Astrocyte of the spinal cord (primary cell): ENCODE measurements around the gene BTBD6.

Experiments
- DNase-seq: peaks from one replicate; pipeline ENCODE4 v3.0.0; 2011; ENCODE audit warnings: low read depth, low spot score
- H3K4me3 ChIP-seq: 2 replicates; pipeline ENCODE4 v1.5.1; 2011; ENCODE audit warnings: low read depth, mild to moderate bottlenecking, low read length, moderate library complexity
- CTCF ChIP-seq: IDR thresholded peaks from 2 replicates; pipeline ENCODE4 v1.5.1; 2012; ENCODE audit warnings: low read depth, mild to moderate bottlenecking, low read length, inconsistent platforms
- in situ Hi-C: cut with HindIII; loops from 2 replicates; pipeline ENCODE4 v1.10.0; 2017; ENCODE audit warnings: low sequenced_read_pairs

The BTBD6 gene

GRCh38 chr14:105220699-105221597 lies 27.4 kb upstream of the BTBD6 start:
- DNase-seq: no peak
- H3K4me3 ChIP-seq: no peak overlapping the region
- TF ChIP-seq CTCF: no peak
- in situ Hi-C loops: no loop called here

- in situ Hi-C loops: no loop called here
- no peak overlapping the region for H3K4me3 ChIP-seq
- no peak for TF ChIP-seq CTCF
- no peak for DNase-seq
These were observed 26.6 kb upstream of the BTBD6 start for GRCh38 chr14:105221598-105222178.

- H3K4me3 ChIP-seq: no peak overlapping the region
- in situ Hi-C loops: no loop called here
- TF ChIP-seq CTCF: no peak
- DNase-seq: peak; percentile 80
These were observed 25.1 kb upstream of the BTBD6 start for GRCh38 chr14:105223260-105223659.

GRCh38 chr14:105223770-105224544 lies 24.4 kb upstream of the BTBD6 start:
- TF ChIP-seq CTCF: no peak
- DNase-seq: no peak
- H3K4me3 ChIP-seq: no peak overlapping the region
- in situ Hi-C loops: no loop called here

GRCh38 chr14:105224845-105225570 lies 23.3 kb upstream of the BTBD6 start:
- TF ChIP-seq CTCF: no peak
- H3K4me3 ChIP-seq: no peak overlapping the region
- no peak for DNase-seq
- in situ Hi-C loops: no loop called here

GRCh38 chr14:105226198-105226597 lies 22.1 kb upstream of the BTBD6 start:
- no peak for DNase-seq
- TF ChIP-seq CTCF: no peak
- H3K4me3 ChIP-seq: no peak overlapping the region
- in situ Hi-C loops: no loop called here
